Liver (tissue), 9 donors: ENCODE results near the gene SAT2. TPM values are rescaled to one million over a fixed set of nuclear protein-coding genes. Genes with fewer than 3 reads are reported as not detected.

Experiments
- DNase-seq: peaks from one replicate; pipeline ENCODE4 v3.0.0-alpha.2; 2017; ENCODE audit warnings: low spot score
- H3K27ac ChIP-seq, 2 donors: one replicate each; pipeline ENCODE4 v1.7.0; 2013; ENCODE audit warnings: inconsistent platforms in 2 of 2, low read length in 2 of 2, control low read depth in 1 of 2, low read depth in 1 of 2, mild to moderate bottlenecking in 1 of 2
- H3K27me3 ChIP-seq, 4 donors: one replicate each; pipeline versions ENCODE4 v1.6.1 to v1.7.0; 2013; ENCODE audit warnings: low read length in 3 of 4, inconsistent platforms in 1 of 4, mild to moderate bottlenecking in 1 of 4, moderate library complexity in 1 of 4; ENCODE audit not compliant: control insufficient read depth in 4 of 4, insufficient read depth in 4 of 4
- H3K36me3 ChIP-seq, 4 donors: one replicate each; pipeline versions ENCODE4 v1.6.1 to v1.7.0; 2013; ENCODE audit warnings: low read length in 3 of 4, mild to moderate bottlenecking in 3 of 4, low read depth in 1 of 4, moderate library complexity in 1 of 4; ENCODE audit not compliant: control insufficient read depth in 4 of 4, insufficient read depth in 3 of 4
- H3K4me1 ChIP-seq, 4 donors: one replicate each; pipeline versions ENCODE4 v1.6.1 to v1.7.0; 2013; ENCODE audit warnings: low read length in 3 of 4, mild to moderate bottlenecking in 3 of 4, moderate library complexity in 1 of 4; ENCODE audit not compliant: control insufficient read depth in 4 of 4, insufficient read depth in 4 of 4
- H3K4me3 ChIP-seq, 3 donors: one replicate each; pipeline versions ENCODE4 v1.6.1 to v1.7.0; 2013; ENCODE audit warnings: low read length in 3 of 3, control low read depth in 1 of 3, low read depth in 1 of 3, mild to moderate bottlenecking in 1 of 3
- H3K9ac ChIP-seq, 2 donors: one replicate each; pipeline ENCODE4 v1.7.0; 2013; ENCODE audit warnings: low read length in 2 of 2, mild to moderate bottlenecking in 2 of 2, moderate library complexity in 2 of 2, control low read depth in 1 of 2, low read depth in 1 of 2
- H3K9me3 ChIP-seq, 4 donors: one replicate each; pipeline versions ENCODE4 v1.6.1 to v1.7.0; 2013; ENCODE audit warnings: low read length in 3 of 4; ENCODE audit not compliant: control insufficient read depth in 4 of 4
- EGR1 ChIP-seq, 2 donors: IDR thresholded peaks; 2 replicates each; pipeline ENCODE4 v1.6.1; 2016 to 2018; ENCODE audit warnings: antibody characterized with exemption in 2 of 2, low read depth in 2 of 2
- HNF4A ChIP-seq, 2 donors: conservative IDR thresholded peaks; 2 replicates each; pipeline ENCODE4 v1.6.1; 2016; ENCODE audit warnings: antibody characterized with exemption in 2 of 2, mild to moderate bottlenecking in 2 of 2
- HNF4G ChIP-seq: IDR thresholded peaks from 2 replicates; pipeline ENCODE4 v1.6.1; 2016; ENCODE audit warnings: antibody characterized with exemption
- JUND ChIP-seq, 2 donors: IDR thresholded peaks; 2 replicates each; pipeline ENCODE4 v1.6.1; 2016; ENCODE audit warnings: antibody characterized with exemption in 2 of 2
- NR2F2 ChIP-seq: IDR thresholded peaks from 2 replicates; pipeline ENCODE4 v1.6.1; 2016; ENCODE audit warnings: antibody characterized with exemption
- RAD21 ChIP-seq, 2 donors: IDR thresholded peaks; 2 replicates each; pipeline ENCODE4 v1.6.1; 2016; ENCODE audit warnings: antibody characterized with exemption in 2 of 2, mild to moderate bottlenecking in 2 of 2
- RXRA ChIP-seq, 2 donors: IDR thresholded peaks; 2 replicates each; pipeline ENCODE4 v1.6.1; 2017 to 2018; ENCODE audit warnings: antibody characterized with exemption in 2 of 2, mild to moderate bottlenecking in 1 of 2
- SP1 ChIP-seq: IDR thresholded peaks from 2 replicates; pipeline ENCODE4 v1.6.1; 2018; ENCODE audit warnings: antibody characterized with exemption, mild to moderate bottlenecking
- TAF1 ChIP-seq: conservative IDR thresholded peaks from 2 replicates; pipeline ENCODE4 v1.6.1; 2016; ENCODE audit warnings: antibody characterized with exemption, mild to moderate bottlenecking
- YY1 ChIP-seq: IDR thresholded peaks from 2 replicates; pipeline ENCODE4 v1.6.1; 2016; ENCODE audit warnings: antibody characterized with exemption, mild to moderate bottlenecking
- WGBS: extraction: QIAGEN DNeasy Blood & Tissue Kit; methylation state at CpG from one replicate; pipeline ENCODE4 v1.1.7; 2013; 5-methylcytosine and 5-hydroxymethylcytosine counted together
- polyA plus RNA-seq, 2 donors: library from polyadenylated mRNA; stranded (reverse) in 1 of 2; unstranded in 1 of 2; fragments of 200-250 nt in 1 of 2; fragments of >200 nt in 1 of 2; fragmentation: Nextera tagmentation in 1 of 2; extraction: Ambion mirVana in 1 of 2; gene quantifications; one replicate each; pipeline versions ENCODE4 v1.2.1 to v1.2.3, GENCODE V29; 2013 to 2015
- total RNA-seq, 2 donors: library from RNA; depleted of rRNA; stranded (reverse); fragments of >200 nt; gene quantifications; one replicate each; pipeline ENCODE4 v1.2.3, GENCODE V29; 2014
- TF ChIP-seq, protein P1 (sequence below): IDR thresholded peaks from 2 replicates; pipeline ENCODE4 v1.6.1; 2016; ENCODE audit warnings: antibody characterized with exemption
- TF ChIP-seq, protein P2 (sequence below): IDR thresholded peaks from 2 replicates; pipeline ENCODE4 v1.6.1; 2016; ENCODE audit warnings: antibody characterized with exemption
- TF ChIP-seq, protein P3 (sequence below): fragments of 150-350 bp; IDR thresholded peaks from 2 replicates; pipeline ENCODE4 v1.5.1; 2017; ENCODE audit warnings: improper control_type of control experiment, low read depth, low read length; ENCODE audit not compliant: missing input control
- TF ChIP-seq, protein P4 (sequence below): IDR thresholded peaks from 2 replicates; pipeline ENCODE4 v1.6.1; 2016; ENCODE audit warnings: antibody characterized with exemption
- donor health status: healthy.
- donor health status: healthy.
- donor health status: healthy.
- donor health status: healthy.
- donor health status: healthy.

SAT2 gene
- total and polyA plus RNA-seq, 4 donors, result 25.9 to 181 (median 106) TPM

DNA sequence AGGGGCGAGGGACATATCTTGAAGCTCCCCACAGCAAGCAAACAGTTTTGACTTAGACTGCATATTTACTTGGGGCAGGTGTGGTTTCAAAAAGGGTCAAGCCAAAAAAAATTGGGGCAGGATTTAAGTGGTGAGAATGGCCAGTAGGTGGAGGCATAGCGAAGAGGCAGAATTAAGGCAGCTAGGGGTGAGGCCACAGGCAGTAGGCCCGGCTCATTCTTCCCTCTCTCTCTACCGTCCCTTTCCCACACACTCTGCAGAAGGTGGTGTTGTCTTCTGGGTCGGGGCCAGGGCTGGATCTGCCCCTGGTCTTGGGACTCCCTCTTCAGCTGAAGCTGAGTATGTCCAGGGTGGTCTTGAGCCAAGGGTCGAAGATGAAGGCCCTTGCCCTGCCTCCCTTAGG, 4.9 kb upstream of the SAT2 start:
- no peaks in the 10 kb centered on the region for H3K27me3 ChIP-seq
- 41% methylated on average over 6 of the region's 6 CpGs for WGBS
- no peaks in the 10 kb centered on the region for H3K36me3 ChIP-seq
- no peaks in the 10 kb centered on the region for H3K9me3 ChIP-seq
- peaks cover 15 to 42% (median 35%) of the 10 kb centered on the region in 4 donors for H3K4me1 ChIP-seq
- peak; percentile 50 for DNase-seq
- no peak overlapping the region for H3K9ac ChIP-seq
- H3K4me3 ChIP-seq, result no peak overlapping the region
- peak overlapping the region; percentile 57 to 85 for H3K27ac ChIP-seq
- TF ChIP-seq RAD21 (IDR thresholded peaks at IDR 0.05), result peak; percentile 70 to 73
- TF ChIP-seq, protein P1, sequence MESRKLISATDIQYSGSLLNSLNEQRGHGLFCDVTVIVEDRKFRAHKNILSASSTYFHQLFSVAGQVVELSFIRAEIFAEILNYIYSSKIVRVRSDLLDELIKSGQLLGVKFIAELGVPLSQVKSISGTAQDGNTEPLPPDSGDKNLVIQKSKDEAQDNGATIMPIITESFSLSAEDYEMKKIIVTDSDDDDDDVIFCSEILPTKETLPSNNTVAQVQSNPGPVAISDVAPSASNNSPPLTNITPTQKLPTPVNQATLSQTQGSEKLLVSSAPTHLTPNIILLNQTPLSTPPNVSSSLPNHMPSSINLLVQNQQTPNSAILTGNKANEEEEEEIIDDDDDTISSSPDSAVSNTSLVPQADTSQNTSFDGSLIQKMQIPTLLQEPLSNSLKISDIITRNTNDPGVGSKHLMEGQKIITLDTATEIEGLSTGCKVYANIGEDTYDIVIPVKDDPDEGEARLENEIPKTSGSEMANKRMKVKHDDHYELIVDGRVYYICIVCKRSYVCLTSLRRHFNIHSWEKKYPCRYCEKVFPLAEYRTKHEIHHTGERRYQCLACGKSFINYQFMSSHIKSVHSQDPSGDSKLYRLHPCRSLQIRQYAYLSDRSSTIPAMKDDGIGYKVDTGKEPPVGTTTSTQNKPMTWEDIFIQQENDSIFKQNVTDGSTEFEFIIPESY, result no peak
- TF ChIP-seq, protein P2, sequence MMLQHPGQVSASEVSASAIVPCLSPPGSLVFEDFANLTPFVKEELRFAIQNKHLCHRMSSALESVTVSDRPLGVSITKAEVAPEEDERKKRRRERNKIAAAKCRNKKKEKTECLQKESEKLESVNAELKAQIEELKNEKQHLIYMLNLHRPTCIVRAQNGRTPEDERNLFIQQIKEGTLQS, result no peak
- no peak for TF ChIP-seq HNF4G
- TF ChIP-seq, protein P3, sequence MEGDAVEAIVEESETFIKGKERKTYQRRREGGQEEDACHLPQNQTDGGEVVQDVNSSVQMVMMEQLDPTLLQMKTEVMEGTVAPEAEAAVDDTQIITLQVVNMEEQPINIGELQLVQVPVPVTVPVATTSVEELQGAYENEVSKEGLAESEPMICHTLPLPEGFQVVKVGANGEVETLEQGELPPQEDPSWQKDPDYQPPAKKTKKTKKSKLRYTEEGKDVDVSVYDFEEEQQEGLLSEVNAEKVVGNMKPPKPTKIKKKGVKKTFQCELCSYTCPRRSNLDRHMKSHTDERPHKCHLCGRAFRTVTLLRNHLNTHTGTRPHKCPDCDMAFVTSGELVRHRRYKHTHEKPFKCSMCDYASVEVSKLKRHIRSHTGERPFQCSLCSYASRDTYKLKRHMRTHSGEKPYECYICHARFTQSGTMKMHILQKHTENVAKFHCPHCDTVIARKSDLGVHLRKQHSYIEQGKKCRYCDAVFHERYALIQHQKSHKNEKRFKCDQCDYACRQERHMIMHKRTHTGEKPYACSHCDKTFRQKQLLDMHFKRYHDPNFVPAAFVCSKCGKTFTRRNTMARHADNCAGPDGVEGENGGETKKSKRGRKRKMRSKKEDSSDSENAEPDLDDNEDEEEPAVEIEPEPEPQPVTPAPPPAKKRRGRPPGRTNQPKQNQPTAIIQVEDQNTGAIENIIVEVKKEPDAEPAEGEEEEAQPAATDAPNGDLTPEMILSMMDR, result peak; percentile 46

DNA sequence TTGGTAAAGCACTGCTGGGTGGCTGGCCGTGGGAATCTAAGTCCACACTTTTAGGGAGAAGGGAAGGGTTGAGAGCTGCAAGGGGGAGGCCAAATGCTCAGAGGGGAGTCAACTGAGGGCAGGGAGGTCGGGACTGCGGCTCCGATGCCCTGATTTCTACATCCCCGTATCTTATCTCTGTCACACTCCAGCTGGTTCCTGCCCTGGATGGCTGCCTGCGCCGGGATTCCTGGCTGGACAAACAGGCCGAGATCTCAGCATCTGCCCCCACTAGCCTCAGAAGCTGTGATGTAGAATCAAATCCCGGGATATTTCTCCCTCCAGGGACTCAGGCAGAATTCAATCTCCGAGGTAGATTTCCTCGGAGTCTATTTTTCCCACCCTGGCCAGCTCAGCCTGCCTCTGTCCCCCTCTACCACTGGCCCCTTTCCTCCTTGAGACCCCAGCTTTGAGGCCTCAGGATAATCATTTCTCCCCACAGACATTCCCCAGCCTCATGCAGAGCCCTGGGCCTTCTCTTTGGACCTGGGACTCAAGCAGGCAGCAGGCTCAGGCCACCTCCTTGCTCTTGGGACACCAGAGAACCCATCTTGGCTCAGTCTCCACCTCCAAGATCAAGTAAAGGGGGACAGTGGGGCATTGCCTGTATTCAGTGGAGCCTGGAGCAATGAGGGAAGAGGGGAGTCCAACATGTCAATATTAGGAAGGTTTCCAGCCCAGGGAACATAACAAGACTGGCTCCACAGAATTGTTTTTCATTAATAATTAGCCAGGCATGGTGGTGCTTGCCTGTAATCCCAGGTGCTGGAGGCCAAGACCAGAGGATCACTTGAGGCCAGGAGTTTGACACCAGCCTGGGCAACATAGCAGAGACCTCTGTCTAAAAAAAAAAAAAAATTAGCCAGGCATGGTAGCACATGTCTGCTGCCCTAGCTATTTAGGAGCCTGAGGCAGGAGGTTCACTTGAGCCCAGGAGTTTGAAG, 4.1 kb upstream of the SAT2 start:
- peak overlapping the region in 1 of 2 donors; percentile 55 for H3K9ac ChIP-seq
- TF ChIP-seq, protein P1, result peak; percentile 15
- TF ChIP-seq YY1, result no peak
- TF ChIP-seq HNF4A (conservative IDR thresholded peaks at IDR 0.05), result peak; percentile 24 to 54
- TF ChIP-seq EGR1 (IDR thresholded peaks at IDR 0.05; ENCODE audit: low read depth in 2 of 2), result no peak
- TF ChIP-seq RAD21 (IDR thresholded peaks at IDR 0.05), result peak in 1 of 2 donors; percentile 8
- peak in 1 of 2 donors; percentile 6 for TF ChIP-seq JUND (IDR thresholded peaks at IDR 0.05)
- TF ChIP-seq TAF1, result no peak
- TF ChIP-seq, protein P4, sequence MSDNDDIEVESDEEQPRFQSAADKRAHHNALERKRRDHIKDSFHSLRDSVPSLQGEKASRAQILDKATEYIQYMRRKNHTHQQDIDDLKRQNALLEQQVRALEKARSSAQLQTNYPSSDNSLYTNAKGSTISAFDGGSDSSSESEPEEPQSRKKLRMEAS, result peak; percentile 30
- no peak for TF ChIP-seq NR2F2
- TF ChIP-seq HNF4G, result no peak
- peak; percentile 76 to 78 for TF ChIP-seq RXRA (IDR thresholded peaks at IDR 0.05)
- peak; percentile 41 for TF ChIP-seq SP1
- H3K4me3 ChIP-seq, result no peak overlapping the region
- peak overlapping the region; percentile 57 to 85 for H3K27ac ChIP-seq
- H3K9me3 ChIP-seq, result no peaks in the 10 kb centered on the region
- DNase-seq, result no peak
- H3K27me3 ChIP-seq, result no peaks in the 10 kb centered on the region
- H3K4me1 ChIP-seq, result peaks cover 15 to 44% (median 38%) of the 10 kb centered on the region in 4 donors
- WGBS, result 19% methylated on average over 11 of the region's 11 CpGs
- H3K36me3 ChIP-seq, result no peaks in the 10 kb centered on the region
